ENCODE measurements around the gene APLP2. TPM values are rescaled to one million over a fixed set of nuclear protein-coding genes. Genes with fewer than 3 reads are reported as not detected.

The APLP2 gene
- total RNA-seq, 6 experiments from 2014 or later, result 333 to 490 (median 458) TPM

DNA sequence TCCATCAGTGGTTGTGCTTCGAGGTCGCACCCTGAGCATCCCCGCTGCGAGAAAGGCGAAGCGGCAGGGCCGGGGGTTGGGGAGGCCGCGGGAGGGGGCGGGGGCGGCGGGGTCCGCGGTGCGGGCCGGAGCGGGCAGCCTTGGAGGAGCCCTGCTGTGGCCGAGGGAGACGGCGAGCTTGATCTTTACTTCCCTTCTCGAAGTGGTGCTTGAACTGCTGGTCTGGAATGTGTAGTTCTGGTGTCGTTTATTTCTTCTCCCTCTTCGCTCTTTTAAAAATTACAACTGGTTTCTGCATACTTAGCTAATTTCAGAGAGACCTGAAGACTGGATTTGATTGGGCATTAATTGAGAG is 1.1 kb downstream of the APLP2 start:
- Mint-ChIP-seq H3K27me3 (ENCODE audit: insufficient read depth) (no peaks in the 10 kb centered on the region; the same call in 1 of the 2 replicates), H3K4me3 (peak overlapping the region; percentile 88), H3K36me3 (ENCODE audit: low read depth) (peaks cover 7% of the 10 kb centered on the region; the same call in 1 of the 2 replicates), H3K9me3 (no peaks in the 10 kb centered on the region), H3K27ac (peak overlapping the region; percentile 76), H3K4me1 (ENCODE audit: low read depth) (peaks cover 35% of the 10 kb centered on the region)
- DNase-seq, result peak; percentile 25
- no peak for TF ChIP-seq CTCF (IDR thresholded peaks at IDR 0.05)

DNA sequence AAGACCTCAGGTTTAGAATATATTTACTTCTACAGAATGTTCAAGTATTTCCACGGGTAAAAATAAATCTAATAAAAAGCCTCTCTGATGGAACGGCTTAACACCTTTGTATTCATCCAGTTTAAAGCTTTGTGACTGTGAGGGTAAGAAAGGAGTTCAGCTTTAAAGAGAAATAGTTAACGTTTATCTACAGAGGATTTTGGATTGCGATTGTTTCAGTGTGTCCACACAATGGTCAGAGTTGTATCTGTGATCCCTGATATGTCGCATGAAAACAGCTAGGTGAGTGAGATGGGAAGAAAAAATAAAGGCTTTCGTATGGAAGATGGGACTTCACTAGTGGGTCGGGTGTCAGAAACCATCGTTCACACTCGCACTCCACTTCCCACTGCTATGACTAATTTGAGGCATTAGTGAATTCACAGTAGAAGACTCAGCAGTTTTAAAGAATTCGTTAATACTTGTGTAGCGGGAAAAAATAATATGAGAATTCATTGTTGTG is 1.6 kb downstream of the APLP2 start:
- peak; percentile 32 for DNase-seq
- TF ChIP-seq CTCF (IDR thresholded peaks at IDR 0.05), result no peak
- Mint-ChIP-seq H3K4me3 (peak overlapping the region; percentile 88), H3K27ac (peak overlapping the region; percentile 76), H3K9me3 (no peaks in the 10 kb centered on the region), H3K4me1 (ENCODE audit: low read depth) (peaks cover 37% of the 10 kb centered on the region), H3K36me3 (ENCODE audit: low read depth) (peaks cover 7% of the 10 kb centered on the region; the same call in 1 of the 2 replicates), H3K27me3 (ENCODE audit: insufficient read depth) (no peaks in the 10 kb centered on the region; the same call in 1 of the 2 replicates)

DNA sequence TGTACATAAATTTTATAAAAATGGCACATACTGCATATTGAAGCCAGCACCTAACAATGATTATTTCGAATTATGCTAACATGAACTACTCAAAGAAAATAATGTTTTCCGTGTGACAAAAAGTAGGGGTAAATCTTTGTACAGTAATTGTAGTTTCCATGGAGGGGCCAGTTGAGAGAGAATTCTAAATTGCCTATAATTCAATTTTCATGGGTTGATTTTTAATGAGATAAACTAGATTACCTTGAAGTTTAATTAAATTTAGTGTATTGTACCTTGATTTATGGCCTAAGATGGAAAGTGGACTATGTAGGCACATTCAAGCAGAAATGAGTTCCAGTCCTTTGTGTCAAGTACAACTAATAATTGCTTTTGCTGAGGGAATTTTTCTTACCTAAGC is 5.0 kb downstream of the APLP2 start:
- Mint-ChIP-seq H3K36me3 (ENCODE audit: low read depth) (peaks cover 7% of the 10 kb centered on the region; the same call in 1 of the 2 replicates), H3K4me1 (ENCODE audit: low read depth) (peaks cover 44% of the 10 kb centered on the region), H3K9me3 (no peaks in the 10 kb centered on the region), H3K27ac (no peak overlapping the region), H3K27me3 (ENCODE audit: insufficient read depth) (no peaks in the 10 kb centered on the region), H3K4me3 (no peak overlapping the region)
- no peak for DNase-seq
- no peak for TF ChIP-seq CTCF (IDR thresholded peaks at IDR 0.05)

GRCh38 chr11:130076778-130077481 is 7.2 kb downstream of the APLP2 start:
- H3K27ac Mint-ChIP-seq, result no peak overlapping the region
- H3K27me3 Mint-ChIP-seq (ENCODE audit: insufficient read depth), result no peaks in the 10 kb centered on the region
- no peak for TF ChIP-seq CTCF (IDR thresholded peaks at IDR 0.05)
- peaks cover 37% of the 10 kb centered on the region for H3K4me1 Mint-ChIP-seq (ENCODE audit: low read depth)
- no peak for DNase-seq
- H3K4me3 Mint-ChIP-seq, result no peak overlapping the region
- H3K36me3 Mint-ChIP-seq (ENCODE audit: low read depth), result peaks cover 7% of the 10 kb centered on the region; the same call in 1 of the 2 replicates
- no peaks in the 10 kb centered on the region for H3K9me3 Mint-ChIP-seq

DNA sequence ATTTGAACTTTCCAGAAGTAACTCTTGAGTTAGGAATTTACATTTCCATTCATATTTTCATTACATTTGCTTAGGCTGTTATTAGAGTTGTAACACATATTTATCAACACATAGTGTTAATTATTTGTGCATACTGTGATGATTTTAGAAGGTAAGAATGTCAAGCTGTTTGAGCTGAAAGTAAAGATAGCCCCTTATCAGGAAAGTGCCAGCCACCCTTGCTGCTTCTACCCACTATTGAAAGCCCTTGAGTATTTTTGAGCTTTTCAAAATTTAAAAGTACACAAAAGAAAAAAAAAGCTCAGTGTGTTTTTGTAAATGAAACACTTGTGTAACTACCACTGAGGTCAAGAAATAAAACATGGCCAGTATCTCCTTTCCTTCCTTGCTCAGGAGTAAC is 8.0 kb downstream of the APLP2 start:
- no peak for DNase-seq
- Mint-ChIP-seq H3K4me1 (ENCODE audit: low read depth) (peaks cover 31% of the 10 kb centered on the region), H3K9me3 (no peaks in the 10 kb centered on the region), H3K27ac (no peak overlapping the region), H3K36me3 (ENCODE audit: low read depth) (peaks cover 10% of the 10 kb centered on the region; the same call in 1 of the 2 replicates), H3K4me3 (no peak overlapping the region), H3K27me3 (ENCODE audit: insufficient read depth) (no peaks in the 10 kb centered on the region)
- TF ChIP-seq CTCF (IDR thresholded peaks at IDR 0.05), result no peak

Measured in HFFc6 (cell line).